Measurements from ENCODE around the gene TDRD9.

Gene TDRD9

DNA sequence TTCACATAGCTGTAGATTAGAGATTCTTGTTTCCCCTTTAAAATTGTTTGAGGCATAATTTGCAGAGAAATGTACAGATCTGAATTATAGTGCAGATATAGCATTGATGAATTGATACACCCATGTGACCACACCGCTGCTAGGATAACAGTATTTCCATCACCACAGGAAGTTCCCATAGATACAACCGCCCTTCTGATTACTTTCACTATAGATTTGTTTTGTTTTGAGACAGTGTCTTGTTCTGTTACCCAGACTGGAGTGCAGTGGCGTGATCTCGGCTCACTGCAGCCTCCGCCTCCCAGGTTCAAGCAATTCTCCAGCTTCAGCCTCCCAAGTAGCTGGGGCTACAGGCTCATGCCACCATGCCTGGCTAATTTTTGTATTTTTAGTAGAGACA lies 148.5 kb downstream of the TDRD9 start:
- DNase-seq: no peak

DNA sequence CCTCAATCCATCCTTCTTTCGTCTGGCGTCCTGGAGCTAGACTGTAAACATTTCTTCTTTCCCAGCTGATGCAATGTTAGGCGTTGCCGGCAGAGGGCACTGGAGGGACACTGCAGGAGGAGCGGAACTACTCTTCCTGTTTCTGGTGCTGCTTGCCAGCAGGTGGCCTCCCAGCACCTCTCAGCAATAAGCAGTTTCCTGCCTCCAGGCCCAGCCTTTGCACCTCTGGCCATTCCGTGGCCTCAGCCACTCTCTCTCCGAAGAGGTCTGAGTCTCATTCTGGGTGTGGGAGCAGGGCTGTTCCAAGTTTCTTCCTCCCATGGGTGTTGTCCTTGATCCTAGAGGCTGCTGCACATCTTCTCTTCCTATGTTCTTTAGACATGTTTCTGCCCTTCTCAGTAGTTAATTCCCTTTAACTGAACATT lies 149.8 kb downstream of the TDRD9 start:
- peak; percentile 94 for DNase-seq

DNA sequence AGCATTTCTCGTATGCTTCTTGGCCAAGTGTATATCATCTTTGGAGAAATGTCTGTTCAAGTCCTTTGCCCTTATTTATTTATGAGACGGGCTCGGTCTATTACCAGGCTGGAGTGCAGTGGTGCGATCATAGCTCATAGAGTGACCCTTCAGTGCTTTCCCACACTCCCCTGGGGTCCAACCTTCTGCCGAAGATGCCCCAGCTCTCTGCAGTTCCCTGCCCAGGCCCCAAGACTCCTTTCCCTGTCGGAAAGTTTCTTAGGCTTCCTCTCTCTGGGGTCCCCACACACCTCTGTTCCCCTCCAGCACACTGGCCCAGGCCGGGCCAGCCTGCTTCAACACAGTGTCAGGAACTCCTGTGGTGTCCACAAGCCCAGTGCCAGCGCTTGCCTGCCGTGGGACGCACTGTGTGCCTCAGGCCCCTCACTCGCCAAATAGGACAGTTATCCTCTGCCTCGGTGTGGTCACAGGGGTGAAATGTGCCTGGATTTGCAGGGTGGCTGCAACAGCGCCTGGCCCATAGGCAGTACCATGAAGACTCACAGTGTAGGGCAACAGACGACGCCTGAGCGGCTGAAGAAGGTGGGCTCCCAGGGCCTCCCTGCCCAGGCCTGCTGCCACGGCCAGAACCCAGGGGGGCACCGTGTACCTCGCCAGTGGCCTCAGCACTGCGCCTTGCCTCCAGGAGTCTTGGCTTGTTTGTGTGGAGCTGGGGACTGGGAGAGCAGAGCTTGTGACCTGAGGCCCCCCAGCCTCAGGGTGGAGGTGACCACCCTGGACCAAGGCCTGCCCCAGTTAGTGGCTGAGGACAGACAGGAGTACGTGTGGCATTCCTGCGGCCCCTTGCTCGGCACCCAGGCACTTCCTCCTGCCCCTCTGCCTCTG lies 152.4 kb downstream of the TDRD9 start:
- DNase-seq: no peak

DNA sequence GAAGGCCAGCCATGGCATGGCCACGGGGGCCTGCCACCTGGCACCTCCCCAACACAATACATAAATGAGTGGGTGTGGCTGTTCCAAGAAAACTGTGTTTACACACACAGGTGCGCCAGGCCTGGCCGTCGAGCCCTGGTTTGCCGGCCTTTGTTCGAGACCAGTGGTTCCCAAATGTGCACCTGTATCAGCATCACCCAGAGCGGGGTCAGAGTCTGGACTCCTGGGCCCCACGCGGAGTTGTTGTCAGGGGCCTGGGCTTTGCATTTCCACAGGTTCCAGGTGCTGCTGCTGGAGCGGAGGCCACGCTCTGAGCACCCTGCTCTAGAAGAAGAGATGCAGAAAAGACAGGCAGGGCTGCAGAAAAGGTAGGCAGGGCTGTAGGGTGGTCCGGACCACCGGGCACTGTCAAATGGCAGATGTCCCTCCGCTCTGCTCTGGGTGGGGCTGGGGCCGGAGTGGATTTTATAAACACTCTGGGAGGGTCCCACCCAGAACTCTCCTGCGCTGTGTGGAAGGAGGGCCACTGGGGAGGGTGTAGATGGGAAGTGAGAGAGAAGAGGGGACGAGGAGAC lies 153.1 kb downstream of the TDRD9 start:
- DNase-seq: no peak

DNA sequence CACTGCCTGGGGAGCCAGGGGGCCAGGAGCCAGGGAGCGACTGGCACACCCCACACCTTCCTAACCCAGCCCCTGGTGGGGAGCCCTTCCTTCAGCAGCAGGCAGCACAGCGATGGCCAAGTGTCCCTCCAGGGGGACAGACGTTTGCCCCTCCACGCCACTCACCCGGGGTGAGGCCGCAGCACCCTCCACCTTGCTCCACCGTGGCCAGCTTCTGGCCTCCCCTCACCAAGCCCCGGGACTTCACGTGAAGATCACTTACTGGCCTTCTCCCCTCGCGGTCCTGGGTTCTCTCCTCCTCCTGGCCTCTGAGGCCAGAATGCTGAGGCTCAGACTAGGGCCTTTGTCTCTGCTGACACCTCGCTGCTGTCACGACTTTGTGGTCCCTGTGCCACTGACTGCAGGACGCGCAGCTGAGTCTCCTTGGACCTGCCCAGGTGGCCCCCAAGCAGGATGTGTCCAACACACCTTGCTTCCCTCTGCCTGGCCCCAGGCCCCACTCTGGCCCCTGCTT lies 153.8 kb downstream of the TDRD9 start:
- no peak for DNase-seq

DNA sequence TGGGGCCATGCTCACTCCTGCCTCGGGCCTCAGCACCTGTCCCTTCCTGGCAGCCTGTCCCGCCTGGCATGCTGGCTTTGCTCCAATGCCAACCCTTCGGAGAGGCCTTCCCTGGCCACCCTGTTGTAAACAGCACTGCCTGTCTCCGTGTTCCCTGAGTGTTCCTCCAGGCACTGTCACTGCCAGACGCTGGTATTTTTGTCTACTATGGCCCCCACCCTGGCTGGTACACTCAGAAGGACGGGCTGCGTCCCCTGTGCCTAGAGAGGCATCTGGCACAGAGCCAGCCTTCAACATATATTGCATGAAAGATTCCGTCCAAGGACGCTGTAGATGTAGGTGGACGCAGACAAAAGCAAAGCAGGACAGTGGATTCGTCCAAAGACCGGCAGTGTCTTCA lies 154.6 kb downstream of the TDRD9 start:
- DNase-seq: peak; percentile 35

DNA sequence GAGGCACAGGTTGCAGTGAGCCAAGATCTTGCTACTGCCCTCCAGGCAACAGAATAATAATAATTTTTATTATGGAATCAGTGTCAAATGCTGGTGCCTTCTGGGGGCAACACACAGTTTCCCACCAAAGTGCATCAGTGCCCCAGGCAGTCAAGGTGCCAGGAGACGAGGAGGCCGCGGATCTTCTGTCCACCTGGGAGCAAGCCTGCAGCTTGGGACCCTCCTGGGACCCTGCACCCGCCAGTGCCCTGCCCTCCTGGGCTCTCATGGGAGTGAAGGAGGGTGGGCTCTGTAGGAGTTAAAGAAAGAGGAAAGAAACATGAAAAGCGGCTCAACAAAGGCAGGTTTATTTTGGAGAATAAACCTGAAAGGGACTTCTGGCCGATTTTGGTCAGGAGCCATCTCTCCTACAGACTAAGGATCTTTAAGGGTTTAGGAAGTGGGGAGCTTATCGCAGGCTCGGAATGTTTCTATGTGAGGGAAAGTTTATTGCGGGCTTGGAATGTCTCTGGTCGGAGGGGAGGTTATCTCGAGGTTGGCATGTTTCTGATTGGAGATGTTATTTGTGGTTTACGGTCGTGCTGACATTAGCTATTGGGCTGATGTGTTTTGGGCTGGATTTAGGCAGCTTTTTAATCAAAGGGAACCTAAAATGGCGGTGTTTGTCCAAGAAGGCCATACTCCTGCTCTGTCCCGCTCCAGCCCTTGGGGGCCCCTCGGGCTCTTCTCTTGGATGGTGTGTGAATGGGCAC lies 156.2 kb downstream of the TDRD9 start:
- no peak for DNase-seq

DNA sequence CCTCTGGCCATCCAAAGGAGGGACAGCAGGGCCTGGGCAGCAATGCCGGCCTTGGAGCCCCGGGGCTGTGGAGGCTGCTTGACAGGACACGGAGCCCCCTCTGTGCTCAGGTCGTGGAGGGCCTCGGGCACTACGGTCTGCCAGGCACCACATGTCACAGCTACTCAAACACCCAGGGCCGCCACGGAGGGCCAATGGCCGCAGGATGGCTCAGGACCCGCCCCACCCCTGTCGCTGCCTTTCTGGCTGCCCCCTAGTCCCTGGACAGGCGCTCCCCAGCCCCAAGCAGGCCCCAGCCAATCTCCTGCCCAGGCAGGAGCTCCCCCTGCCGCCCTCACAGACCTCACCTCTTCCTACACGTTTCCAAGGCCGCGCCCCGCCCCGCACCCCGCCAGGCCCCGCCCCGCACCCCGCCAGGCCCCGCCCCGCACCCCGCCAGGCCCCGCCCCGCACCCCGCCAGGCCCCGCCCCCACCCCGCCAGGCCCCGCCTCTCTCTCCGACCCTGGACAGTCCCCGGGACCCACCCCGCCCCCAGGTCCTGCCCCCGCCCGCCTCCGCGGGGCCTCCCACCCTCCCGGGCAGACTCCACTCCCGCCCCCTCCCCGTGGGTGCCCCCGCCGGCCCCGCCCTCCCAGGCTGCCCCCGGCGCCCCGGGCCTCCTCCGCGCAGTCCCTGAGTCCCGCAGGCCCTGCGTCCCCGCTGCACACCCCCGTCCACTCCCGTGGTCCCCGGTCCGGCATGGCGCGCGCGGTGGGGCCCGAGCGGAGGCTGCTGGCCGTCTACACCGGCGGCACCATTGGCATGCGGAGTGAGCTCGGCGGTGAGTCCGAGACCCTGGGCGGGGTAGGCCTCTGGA lies 157.0 kb downstream of the TDRD9 start, which contains the start of gene ASPG:
Gene ASPG (plus strand): TSS at position 669 of the 857 bp plus-strand sequence. CDS start 71 bp downstream, at position 740.
- no peak for DNase-seq

DNA sequence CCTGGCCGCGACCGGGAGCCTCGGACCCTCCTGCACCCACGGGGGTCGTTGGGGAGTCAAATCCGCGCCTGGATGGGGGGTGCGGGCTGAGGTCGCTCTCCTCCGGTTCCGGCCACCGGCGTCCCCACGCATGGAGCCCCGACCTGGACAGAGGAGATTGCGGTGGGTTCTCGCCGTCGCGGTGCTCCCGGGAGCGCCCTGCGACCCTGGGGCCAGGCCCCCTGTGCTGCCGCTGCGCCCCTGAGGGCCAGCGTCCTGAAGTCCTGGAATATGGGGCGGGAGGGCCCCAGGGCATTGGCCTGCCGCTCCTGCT lies 157.6 kb downstream of the TDRD9 start:
- no peak for DNase-seq

DNA sequence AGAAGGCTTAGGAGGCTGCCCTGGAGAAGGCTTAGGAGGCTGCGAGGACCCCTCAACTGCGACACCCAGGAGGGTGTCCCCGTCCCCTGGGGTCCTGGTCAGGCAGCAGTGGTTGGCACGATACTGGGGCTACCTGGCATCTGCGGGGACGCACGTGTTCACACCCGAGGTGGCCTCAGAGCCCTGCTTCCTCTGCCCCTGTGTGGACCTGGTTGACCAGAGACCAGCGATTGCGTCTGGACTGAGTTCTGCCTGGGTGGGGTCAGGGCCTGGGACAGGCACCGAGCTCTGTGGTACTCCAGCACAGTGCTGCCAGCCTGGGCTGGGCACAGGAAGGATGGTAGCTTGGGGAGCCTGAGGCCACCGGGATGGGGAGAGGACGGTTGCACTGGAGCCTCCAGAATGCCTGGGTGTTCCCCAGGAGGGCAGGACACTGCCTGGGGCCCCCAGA lies 158.0 kb downstream of the TDRD9 start:
- no peak for DNase-seq

DNA sequence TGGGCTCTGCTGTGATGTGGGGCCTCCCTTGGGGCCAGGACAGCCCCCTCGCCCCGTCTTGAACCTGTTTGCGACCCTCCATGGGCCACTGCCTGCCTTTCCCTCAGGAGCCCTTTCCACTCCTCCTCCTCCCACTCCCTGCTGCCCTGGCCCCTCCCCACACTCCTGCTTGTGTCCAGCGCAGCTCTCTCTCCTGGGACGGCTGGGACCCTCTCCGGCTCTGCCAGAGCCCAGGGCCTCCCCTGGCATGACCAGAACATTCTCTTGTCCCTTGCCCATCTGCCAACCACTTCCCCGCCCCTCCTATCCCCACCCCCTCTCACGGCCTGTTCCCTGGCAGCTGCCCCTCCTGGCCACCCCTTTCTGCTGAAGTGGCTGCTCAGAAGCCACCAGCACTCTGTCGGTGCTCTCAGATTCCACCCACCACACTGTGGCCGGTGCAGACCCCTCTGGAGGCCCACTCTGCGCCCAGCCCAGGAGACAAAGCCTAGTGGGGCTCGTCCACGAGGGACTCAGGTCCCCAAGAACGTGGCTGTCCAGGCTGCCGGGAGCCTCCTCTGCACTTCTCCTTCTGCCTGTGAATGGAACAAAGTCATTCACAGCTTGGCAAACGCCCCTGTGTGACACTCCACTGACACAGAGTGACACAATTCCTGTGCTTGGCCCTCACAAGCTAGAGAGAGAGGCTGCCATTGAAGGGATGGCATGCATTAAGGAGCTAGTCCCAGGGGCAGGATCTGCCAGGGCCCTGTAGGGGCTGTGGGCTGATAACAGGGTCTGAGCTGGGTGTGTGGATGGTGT lies 158.6 kb downstream of the TDRD9 start:
- DNase-seq: no peak

DNA sequence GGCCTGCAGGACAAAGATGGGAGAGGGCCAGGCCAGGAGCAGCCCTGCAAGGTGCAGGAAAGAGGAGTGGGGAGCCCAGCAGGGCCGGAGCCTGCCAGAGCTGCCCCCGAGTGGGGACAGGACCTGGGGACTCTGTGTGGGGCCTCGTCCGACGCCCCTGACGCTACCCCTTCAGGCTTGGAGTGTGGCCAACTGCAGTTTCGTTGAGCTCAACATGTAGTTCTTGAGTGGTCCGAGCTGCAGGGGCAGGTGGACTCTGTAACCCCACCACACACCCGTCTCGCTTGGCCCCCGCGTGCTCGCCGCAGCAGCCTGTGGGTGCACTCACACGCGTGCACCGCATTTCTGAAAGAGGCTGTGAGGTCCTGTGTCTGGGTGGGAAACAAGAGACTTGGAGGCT lies 159.2 kb downstream of the TDRD9 start:
- DNase-seq: no peak

DNA sequence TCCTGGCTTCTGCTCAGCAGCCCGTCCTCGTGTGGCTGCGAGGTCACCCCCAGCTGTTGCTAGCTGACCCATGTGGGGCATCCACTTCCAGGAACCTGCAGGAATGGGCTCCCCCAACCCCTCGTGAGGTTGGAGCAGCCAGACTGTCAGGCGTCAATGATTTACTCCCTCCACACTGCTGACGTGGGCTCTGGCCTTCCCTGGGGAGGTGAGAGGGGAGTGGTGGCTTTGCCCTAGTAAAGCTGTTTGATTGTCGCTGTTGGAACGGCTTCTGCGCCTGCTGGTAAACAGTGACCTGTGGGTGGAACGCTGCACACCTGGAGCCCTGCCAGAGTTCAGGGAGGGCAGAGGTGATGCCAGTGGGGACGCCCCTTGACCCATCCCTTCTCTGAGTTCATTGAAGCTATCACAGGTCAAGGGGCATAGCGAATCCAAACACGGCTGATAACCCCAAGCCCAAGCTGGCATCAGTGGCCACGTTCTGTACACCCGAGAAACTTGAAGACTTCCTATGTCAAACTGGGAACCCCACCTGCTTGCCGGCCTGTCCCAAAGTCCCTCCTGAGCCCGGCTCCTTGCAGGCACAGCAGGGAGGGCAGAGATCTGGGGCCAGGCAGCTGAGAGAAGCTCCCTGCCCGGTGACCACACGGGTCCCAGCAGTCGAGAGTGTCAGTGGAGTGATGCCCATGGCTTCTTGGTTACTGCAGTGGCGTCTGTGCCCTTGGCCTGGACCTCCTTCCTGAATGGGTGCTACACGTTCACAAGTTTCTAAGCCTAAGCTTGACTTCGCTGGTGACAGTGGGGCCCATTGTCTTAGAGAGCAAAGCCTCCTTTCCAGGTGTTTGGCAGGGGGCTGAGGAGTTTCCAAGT lies 160.0 kb downstream of the TDRD9 start:
- DNase-seq: no peak

DNA sequence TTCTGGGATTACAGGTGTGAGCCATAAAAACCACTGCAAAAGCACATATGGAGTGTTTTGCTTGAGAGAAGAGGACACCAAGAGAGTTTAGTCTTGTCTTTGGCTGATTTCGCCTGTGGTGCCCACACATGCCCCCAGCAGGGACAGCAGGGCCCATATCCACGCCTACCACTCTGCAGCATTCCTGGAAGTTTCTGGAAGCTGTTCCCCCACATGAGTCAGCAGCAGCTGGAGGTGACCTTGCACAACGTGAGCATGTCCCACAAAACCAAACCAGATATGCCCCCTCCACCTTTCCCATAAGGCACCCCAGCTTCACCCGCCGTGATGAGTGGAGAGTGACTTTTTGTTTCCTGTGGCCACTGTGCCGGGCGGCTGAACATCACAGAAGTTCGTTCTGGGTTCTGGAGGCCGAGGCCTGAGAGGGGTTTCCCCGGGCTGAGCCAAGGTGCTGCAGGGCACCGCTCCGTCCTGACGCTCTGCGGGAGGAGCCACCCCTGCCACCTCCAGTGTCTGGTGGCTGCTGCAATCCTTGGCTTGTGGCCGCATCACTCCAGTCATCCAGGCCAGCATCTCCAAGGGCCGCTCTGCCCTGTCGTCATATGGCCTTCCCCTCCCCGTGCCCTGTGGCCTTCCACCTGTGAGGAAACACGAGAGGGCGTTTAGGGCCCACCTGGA lies 162.0 kb downstream of the TDRD9 start:
- DNase-seq: no peak

DNA sequence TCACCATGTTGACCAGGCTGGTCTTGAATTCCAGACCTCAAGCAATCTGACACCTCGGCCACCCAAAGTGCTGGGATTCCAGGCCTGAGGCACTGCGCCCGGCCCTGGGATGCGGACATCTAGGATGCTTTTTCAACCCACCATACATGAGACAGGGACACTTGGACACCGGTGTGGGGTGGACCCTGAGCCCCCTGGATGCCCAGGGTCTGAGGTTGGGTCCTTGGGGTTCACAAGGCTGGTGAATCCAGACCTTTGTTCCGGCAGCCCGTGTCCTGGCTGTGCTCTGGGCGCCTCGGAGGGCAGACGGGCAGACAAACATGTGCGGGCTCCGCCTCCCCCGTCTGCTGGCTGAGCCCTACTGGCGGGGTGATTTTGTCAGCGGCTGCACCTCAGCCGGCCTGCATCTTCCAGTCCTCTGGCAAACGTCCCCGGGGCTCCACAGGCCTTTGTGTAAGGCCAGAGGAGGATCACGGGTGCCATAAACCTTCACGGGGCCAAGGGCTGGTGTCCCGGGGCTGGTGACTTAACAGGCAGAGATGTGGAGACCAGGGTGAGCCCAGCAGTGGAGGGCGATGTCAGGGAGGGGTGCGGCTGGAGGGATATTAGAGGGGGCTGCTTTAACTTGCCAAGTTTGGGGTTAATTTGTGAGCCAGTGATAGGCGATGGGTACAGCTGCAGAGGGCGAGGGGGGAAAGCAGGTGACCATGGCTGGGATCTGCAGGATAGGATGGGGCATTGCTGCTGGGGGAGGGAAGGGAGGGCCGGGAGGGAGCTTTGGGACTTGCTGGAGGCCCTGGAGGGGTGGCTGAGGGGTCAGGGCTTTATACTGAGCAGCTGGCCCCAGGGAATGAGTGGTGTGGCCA lies 163.0 kb downstream of the TDRD9 start:
- DNase-seq: no peak

DNA sequence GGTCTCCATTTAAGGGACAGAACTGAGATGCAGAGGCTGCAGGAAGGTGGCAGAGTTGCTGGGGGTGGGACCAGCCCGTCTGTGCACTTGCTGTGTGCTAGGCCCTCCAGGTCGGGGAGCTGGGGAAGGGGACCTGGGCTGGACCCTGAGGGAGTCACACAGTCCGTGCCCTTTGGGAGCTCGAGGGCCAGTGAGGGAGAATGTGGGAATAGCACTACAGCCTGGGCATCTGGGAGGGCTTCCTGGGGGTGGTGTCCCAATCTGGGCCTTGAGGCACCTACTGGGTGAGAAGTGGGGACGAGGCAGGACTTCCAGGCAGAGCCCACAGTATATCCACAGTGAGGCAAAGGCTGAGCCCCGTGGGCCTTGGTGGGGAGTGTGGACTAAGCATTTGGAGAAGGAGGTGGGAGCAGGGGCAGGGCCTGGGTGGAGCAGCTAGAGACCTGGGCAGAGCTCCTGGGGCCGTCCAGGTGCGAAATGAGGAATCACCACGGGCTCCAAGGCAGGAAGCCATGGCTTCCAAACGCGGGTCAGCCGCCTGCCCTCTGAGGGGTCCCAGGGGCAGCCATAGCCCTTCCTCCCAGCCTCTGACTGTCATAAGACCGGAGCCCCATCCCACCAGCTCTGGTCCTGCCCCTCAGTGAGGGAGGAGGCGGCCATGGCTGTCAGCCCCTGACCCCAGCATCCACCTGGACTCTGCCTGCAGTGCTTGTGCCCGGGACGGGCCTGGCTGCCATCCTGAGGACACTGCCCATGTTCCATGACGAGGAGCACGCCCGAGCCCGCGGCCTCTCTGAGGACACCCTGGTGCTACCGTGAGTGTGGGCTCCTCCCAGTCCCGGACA lies 163.9 kb downstream of the TDRD9 start:
- DNase-seq: no peak

DNA sequence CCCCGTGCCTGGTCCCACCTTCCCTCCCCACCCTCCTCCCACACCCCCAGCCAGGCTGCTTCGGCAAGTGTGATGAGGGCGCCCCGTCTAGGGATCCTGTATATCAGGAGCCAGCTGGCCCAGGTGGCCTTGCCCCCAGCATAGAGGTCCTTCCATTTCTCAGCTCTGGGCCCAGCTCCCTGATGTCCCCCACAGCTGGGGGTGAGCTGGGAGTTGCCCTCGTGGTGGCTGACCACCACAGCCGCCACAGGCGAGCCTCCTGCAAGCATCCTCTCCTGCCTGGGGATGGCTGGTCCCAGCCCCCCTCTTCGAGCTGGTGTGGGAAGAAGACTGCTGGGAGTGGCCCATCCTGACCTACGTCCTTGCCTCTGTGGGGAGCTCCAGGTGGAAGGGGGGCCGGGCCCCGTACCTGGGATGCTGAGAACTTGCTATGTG lies 164.7 kb downstream of the TDRD9 start:
- no peak for DNase-seq

Measured in DMS79 (cell line).